ENCODE measurements around the gene DPP6. TPM values are rescaled to one million over a fixed set of nuclear protein-coding genes. Genes with fewer than 3 reads are reported as not detected.
A peak's percentile ranks its signal among the peaks of the same experiment; 100 is the strongest.

DPP6 gene
- total RNA-seq, 4 donors from 2014 or later = 0.30 to 11.8 (median 10.7) TPM

DNA sequence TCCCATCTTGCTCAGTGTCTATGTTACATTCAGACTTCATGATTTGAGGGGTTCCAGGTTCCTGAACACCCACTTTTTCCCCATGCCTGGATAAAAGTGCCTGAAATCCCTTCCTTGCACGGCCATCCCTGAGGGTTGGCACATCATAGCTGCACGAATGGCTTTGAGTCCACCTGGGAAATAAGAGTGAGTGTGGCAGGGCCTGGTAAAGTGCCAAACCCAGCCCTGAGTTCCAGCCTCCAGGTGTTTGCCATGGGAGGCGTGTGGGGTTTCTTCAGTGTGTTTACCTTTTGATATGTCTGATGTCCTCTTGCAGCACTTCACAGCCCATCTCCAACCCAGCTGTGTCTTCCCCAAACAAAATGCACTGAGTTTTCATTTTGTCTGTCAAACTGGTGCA, 805.0 kb downstream of the DPP6 start:
- DNase-seq (ENCODE audit: low spot score in 2 of 2) = peak in 1 of 2 donors; percentile 50
- no peak overlapping the region for H3K4me3 ChIP-seq
- H3K27me3 ChIP-seq = no peaks in the 10 kb centered on the region
- no peaks in the 10 kb centered on the region for H3K4me1 ChIP-seq
- peaks cover 4% of the 10 kb centered on the region for H3K9me3 ChIP-seq
- TF ChIP-seq EP300 (IDR thresholded peaks at IDR 0.05) = no peak
- TF ChIP-seq, protein P1, sequence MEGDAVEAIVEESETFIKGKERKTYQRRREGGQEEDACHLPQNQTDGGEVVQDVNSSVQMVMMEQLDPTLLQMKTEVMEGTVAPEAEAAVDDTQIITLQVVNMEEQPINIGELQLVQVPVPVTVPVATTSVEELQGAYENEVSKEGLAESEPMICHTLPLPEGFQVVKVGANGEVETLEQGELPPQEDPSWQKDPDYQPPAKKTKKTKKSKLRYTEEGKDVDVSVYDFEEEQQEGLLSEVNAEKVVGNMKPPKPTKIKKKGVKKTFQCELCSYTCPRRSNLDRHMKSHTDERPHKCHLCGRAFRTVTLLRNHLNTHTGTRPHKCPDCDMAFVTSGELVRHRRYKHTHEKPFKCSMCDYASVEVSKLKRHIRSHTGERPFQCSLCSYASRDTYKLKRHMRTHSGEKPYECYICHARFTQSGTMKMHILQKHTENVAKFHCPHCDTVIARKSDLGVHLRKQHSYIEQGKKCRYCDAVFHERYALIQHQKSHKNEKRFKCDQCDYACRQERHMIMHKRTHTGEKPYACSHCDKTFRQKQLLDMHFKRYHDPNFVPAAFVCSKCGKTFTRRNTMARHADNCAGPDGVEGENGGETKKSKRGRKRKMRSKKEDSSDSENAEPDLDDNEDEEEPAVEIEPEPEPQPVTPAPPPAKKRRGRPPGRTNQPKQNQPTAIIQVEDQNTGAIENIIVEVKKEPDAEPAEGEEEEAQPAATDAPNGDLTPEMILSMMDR (IDR thresholded peaks at IDR 0.05) = no peak
- no peak for TF ChIP-seq POLR2AphosphoS5 (IDR thresholded peaks at IDR 0.05)
- TF ChIP-seq POLR2A (IDR thresholded peaks at IDR 0.05) = no peak
- no peak overlapping the region for H3K27ac ChIP-seq
- 91% methylated on average over 3 of the region's 3 CpGs for WGBS
- no peaks in the 10 kb centered on the region for H3K36me3 ChIP-seq

DNA sequence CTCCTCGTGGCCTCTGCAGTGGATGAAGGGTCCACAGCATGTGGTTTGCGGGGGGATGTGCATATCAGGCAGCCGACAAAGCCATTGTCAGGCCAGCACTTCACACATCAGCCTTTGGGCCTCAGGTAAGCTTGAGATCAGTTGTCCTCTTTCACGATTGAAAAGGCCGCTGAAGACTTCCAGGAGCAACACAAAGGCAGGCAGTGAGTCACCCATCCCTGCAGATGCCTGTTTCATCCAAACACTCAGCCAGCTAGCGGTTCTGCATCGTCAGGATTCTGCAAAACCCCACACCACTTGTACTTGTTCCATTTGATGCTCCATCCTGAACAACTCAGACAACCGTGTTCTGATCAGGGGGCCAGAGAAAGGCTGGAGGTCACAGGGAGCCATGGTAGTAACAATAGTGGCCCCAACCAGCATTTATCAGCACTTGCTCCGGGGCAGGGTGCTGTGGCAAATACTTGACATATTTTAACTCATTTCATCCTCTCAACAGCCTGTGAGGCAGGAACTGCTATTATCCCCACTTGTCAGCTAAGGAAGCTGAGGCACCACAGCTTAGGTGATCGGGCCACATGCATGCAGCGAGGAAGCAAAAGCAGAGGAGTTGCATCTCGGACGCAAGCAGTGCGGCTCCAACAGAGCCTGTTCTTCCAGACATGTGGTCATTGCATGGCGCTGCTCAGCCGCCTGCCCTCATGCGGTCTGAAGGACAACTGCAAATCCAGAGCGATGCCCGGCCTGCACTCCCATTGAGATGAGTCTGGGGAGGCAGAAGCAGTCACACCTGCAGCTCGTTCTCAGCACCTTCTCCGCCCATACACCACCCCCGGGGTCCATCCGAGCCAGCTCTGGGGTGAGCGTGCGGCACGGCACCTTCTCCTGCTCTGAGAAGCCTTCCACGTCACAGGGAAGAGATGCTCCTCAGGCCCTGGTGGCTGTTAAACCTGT, 805.8 kb downstream of the DPP6 start:
- peak in 1 of 2 donors; percentile 24 for DNase-seq (ENCODE audit: low spot score in 2 of 2)
- TF ChIP-seq EP300 (IDR thresholded peaks at IDR 0.05) (no peak), POLR2A (IDR thresholded peaks at IDR 0.05) (no peak), POLR2AphosphoS5 (IDR thresholded peaks at IDR 0.05) (no peak)
- TF ChIP-seq, protein P1 (IDR thresholded peaks at IDR 0.05) = no peak

DNA sequence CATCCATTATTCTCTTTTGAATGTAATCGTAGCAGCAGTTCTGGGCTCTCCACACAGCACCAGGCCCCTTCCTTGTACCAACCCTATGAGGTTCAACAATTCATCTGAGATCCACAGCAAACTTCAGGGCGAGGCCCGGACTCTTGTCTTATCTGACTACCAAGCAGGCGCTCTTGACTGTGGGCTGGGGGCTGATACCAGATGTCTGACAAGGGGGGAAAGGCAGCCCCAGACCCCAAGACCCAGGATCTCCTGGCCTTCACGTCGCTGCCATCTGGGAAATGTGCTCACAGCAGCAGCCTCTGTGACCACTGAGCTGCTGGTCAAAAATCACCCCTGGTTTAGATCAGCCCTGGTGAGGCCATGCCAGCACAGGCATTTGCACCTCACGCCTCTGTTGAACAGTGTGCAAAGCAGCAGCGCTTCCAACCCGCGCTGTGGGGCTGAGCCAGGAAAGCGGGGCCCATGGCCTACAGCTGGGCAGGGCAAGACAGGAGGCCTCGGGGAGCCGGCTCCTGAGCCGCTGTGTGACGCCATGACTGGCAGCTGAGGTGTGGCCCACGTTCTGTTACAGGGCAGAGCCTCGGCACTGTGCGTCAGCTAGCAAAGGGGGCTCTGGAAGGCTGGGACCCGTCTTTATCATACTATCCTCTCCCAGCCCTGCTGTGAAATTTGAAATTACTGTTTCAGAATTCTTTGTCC, 806.8 kb downstream of the DPP6 start:
- Histone ChIP-seq H3K27ac (no peak overlapping the region), H3K9me3 (no peaks in the 10 kb centered on the region), H3K36me3 (no peaks in the 10 kb centered on the region), H3K27me3 (no peaks in the 10 kb centered on the region), H3K4me3 (no peak overlapping the region), H3K4me1 (no peaks in the 10 kb centered on the region)
- 88% methylated on average over 18 of the region's 19 CpGs for WGBS
- TF ChIP-seq POLR2AphosphoS5 (IDR thresholded peaks at IDR 0.05) (no peak), EP300 (IDR thresholded peaks at IDR 0.05) (no peak), POLR2A (IDR thresholded peaks at IDR 0.05) (no peak)
- TF ChIP-seq, protein P1 (IDR thresholded peaks at IDR 0.05) = no peak
- peak in 1 of 2 donors; percentile 61 for DNase-seq (ENCODE audit: low spot score in 2 of 2)

More for the DNA sequence above, 805.8 kb downstream of the DPP6 start:
- 81% methylated on average over 17 of the region's 27 CpGs for WGBS
- Histone ChIP-seq H3K4me3 (no peak overlapping the region), H3K4me1 (no peaks in the 10 kb centered on the region), H3K27me3 (no peaks in the 10 kb centered on the region), H3K9me3 (peaks cover 3% of the 10 kb centered on the region), H3K36me3 (no peaks in the 10 kb centered on the region), H3K27ac (no peak overlapping the region)

DNA sequence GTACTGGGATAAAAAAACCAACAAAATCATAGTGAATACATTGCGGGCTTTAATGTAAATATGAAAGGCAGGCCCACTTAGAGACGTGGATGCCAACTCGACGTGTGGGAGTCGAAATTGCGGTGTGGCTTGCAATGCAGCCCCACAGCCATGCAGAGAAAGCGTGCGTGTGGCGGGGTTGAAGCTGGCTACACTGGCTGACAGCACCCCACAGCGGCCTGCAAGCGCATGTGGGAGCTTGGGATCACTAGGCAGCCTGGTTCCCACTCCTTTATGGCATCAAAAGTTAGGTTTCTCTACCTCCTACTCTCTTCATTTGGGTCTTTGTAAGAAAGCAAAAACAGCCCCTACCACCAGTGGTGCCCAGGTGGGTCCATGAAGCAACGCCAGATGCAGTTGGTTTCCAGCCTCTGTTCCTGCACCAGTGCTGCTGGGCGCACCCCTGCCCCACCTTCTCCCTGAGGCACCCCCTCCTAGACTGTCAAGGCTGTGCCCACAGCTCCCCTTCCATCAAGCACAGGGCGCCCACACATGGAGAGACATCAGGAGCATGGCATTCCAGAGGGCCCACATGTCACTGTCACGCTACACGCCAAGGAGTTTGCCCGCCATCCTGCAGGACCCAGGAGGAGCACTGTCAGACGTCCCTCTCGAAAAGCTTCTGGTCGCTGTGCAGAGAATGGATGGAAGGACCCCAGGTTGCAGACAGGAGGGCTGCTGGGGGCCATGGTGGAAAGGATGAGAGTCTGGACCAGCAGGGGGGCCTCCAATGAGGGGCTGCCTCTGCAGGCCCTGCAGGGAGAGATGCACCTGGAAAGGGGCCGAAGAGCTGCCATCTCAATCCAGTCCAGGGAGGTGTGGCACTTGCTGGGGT, 807.8 kb downstream of the DPP6 start:
- WGBS = 88% methylated on average over 14 of the region's 21 CpGs
- Histone ChIP-seq H3K27ac (no peak overlapping the region), H3K9me3 (no peaks in the 10 kb centered on the region), H3K36me3 (no peaks in the 10 kb centered on the region), H3K4me3 (no peak overlapping the region), H3K4me1 (no peaks in the 10 kb centered on the region), H3K27me3 (no peaks in the 10 kb centered on the region)
- peak; percentile 14 to 75 for DNase-seq (ENCODE audit: low spot score in 2 of 2)
- TF ChIP-seq EP300 (IDR thresholded peaks at IDR 0.05) (no peak), POLR2AphosphoS5 (IDR thresholded peaks at IDR 0.05) (no peak), POLR2A (IDR thresholded peaks at IDR 0.05) (no peak)
- TF ChIP-seq, protein P1 (IDR thresholded peaks at IDR 0.05) = no peak
